Panc1 (cell line): Measurements from ENCODE around the gene CREB1.

Source experiments
- POLR2AphosphoS5 ChIP-seq: IDR thresholded peaks from 2 replicates; pipeline ENCODE4 v1.6.1; 2012; ENCODE audit warnings: mild to moderate bottlenecking, low read depth, low read length, moderate library complexity
- SIN3A ChIP-seq: IDR thresholded peaks from 2 replicates; pipeline ENCODE4 v1.6.1; 2012; ENCODE audit warnings: low read depth, mild to moderate bottlenecking, low read length, moderate library complexity, borderline replicate concordance; ENCODE audit not compliant: insufficient read depth
- TCF7L2 ChIP-seq: IDR thresholded peaks from 2 replicates; pipeline ENCODE4 v1.6.1; 2011; ENCODE audit warnings: mild to moderate bottlenecking, low read depth, low read length, inconsistent platforms
- TF ChIP-seq, protein P1 (sequence below): fragments of 450-650 bp; IDR thresholded peaks from 2 replicates; pipeline ENCODE4 v1.5.1; 2017; ENCODE audit warnings: mild to moderate bottlenecking
- TF ChIP-seq, protein P2 (sequence below), 2 experiments: IDR thresholded peaks; 2 replicates each; pipeline ENCODE4 v1.6.1; 2011 to 2012; ENCODE audit warnings: low read depth in 2 of 2, control low read depth in 1 of 2, low read length in 1 of 2, mild to moderate bottlenecking in 1 of 2, moderate library complexity in 1 of 2; ENCODE audit not compliant: insufficient read depth in 1 of 2

DNA sequence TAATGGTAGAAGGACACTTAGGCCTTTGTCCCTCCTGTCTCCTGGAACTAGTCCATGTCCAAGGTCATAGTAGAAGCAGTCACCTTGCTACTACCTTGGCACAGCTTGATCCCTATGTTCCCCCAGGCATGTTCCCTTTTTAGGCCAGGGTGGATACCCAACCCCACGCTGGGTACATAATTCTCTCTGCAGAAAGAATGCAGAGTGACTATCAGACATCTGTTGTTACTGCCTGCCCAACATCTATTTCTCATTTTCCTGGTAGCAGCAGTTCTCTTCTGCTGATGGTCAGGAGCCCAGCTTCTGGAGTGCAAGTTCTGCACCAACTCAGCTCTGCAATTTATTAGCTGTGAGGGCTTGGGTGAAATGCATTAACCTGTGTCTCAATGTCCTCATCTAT is 99.8 kb downstream of the CREB1 start:
- TF ChIP-seq TCF7L2 (no peak), POLR2AphosphoS5 (no peak), SIN3A (no peak)
- TF ChIP-seq, protein P1, sequence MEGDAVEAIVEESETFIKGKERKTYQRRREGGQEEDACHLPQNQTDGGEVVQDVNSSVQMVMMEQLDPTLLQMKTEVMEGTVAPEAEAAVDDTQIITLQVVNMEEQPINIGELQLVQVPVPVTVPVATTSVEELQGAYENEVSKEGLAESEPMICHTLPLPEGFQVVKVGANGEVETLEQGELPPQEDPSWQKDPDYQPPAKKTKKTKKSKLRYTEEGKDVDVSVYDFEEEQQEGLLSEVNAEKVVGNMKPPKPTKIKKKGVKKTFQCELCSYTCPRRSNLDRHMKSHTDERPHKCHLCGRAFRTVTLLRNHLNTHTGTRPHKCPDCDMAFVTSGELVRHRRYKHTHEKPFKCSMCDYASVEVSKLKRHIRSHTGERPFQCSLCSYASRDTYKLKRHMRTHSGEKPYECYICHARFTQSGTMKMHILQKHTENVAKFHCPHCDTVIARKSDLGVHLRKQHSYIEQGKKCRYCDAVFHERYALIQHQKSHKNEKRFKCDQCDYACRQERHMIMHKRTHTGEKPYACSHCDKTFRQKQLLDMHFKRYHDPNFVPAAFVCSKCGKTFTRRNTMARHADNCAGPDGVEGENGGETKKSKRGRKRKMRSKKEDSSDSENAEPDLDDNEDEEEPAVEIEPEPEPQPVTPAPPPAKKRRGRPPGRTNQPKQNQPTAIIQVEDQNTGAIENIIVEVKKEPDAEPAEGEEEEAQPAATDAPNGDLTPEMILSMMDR = no peak
- TF ChIP-seq, protein P2, sequence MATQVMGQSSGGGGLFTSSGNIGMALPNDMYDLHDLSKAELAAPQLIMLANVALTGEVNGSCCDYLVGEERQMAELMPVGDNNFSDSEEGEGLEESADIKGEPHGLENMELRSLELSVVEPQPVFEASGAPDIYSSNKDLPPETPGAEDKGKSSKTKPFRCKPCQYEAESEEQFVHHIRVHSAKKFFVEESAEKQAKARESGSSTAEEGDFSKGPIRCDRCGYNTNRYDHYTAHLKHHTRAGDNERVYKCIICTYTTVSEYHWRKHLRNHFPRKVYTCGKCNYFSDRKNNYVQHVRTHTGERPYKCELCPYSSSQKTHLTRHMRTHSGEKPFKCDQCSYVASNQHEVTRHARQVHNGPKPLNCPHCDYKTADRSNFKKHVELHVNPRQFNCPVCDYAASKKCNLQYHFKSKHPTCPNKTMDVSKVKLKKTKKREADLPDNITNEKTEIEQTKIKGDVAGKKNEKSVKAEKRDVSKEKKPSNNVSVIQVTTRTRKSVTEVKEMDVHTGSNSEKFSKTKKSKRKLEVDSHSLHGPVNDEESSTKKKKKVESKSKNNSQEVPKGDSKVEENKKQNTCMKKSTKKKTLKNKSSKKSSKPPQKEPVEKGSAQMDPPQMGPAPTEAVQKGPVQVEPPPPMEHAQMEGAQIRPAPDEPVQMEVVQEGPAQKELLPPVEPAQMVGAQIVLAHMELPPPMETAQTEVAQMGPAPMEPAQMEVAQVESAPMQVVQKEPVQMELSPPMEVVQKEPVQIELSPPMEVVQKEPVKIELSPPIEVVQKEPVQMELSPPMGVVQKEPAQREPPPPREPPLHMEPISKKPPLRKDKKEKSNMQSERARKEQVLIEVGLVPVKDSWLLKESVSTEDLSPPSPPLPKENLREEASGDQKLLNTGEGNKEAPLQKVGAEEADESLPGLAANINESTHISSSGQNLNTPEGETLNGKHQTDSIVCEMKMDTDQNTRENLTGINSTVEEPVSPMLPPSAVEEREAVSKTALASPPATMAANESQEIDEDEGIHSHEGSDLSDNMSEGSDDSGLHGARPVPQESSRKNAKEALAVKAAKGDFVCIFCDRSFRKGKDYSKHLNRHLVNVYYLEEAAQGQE (IDR thresholded peaks at IDR 0.05; ENCODE audit: insufficient read depth in 1 of 2, low read depth in 2 of 2, low read length in 1 of 2) = no peak
